DND-41 (cell line): ENCODE results near the gene MAPKAPK3.

Experiments used
- EZH2 ChIP-seq: IDR thresholded peaks from 3 replicates; pipeline ENCODE4 v1.6.1; 2012; ENCODE audit warnings: borderline replicate concordance, low read depth, mild to moderate bottlenecking, moderate library complexity, low read length, inconsistent platforms; ENCODE audit not compliant: severe bottlenecking
- TF ChIP-seq, protein P1 (sequence below): IDR thresholded peaks from 2 replicates; pipeline ENCODE4 v1.5.1; 2012; ENCODE audit warnings: borderline replicate concordance, low read length, moderate library complexity, mild to moderate bottlenecking; ENCODE audit not compliant: poor library complexity, severe bottlenecking; ENCODE audit errors: extremely low read depth

GRCh38 chr3:50600841-50601591 is 15.9 kb upstream of the MAPKAPK3 start:
- TF ChIP-seq, protein P1, sequence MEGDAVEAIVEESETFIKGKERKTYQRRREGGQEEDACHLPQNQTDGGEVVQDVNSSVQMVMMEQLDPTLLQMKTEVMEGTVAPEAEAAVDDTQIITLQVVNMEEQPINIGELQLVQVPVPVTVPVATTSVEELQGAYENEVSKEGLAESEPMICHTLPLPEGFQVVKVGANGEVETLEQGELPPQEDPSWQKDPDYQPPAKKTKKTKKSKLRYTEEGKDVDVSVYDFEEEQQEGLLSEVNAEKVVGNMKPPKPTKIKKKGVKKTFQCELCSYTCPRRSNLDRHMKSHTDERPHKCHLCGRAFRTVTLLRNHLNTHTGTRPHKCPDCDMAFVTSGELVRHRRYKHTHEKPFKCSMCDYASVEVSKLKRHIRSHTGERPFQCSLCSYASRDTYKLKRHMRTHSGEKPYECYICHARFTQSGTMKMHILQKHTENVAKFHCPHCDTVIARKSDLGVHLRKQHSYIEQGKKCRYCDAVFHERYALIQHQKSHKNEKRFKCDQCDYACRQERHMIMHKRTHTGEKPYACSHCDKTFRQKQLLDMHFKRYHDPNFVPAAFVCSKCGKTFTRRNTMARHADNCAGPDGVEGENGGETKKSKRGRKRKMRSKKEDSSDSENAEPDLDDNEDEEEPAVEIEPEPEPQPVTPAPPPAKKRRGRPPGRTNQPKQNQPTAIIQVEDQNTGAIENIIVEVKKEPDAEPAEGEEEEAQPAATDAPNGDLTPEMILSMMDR: no peak
- TF ChIP-seq EZH2: no peak
